Measurements from ENCODE around the gene SCCPDH. TPM values are rescaled to one million over a fixed set of nuclear protein-coding genes. Genes with fewer than 3 reads are reported as not detected.

Gene SCCPDH
- polyA plus RNA-seq, 1 of the 3 experiments (the other 2 are of a cell fraction): 32.2 TPM

- TF ChIP-seq USF1 (IDR thresholded peaks at IDR 0.05; ENCODE audit: borderline replicate concordance, low read depth) (no peak), ELF1 (IDR thresholded peaks at IDR 0.05) (no peak), CHD2 (IDR thresholded peaks at IDR 0.05; ENCODE audit: low read length, partially characterized antibody) (no peak), FOSL2 (IDR thresholded peaks at IDR 0.05; ENCODE audit: borderline replicate concordance, low read depth) (no peak), RAD21 (IDR thresholded peaks at IDR 0.05; ENCODE audit: low read length) (no peak)
Measured at GRCh38 chr1:246785494-246786111, 61.4 kb downstream of the SCCPDH start (continued).

GRCh38 chr1:246786606-246787238 is 62.5 kb downstream of the SCCPDH start:
- H3K4me2 ChIP-seq: no peak overlapping the region
- H4K20me1 ChIP-seq (ENCODE audit: insufficient read depth): no peaks in the 10 kb centered on the region
- WGBS (ENCODE audit: low lambda C conversion rate): 73% methylated on average over 19 of the region's 19 CpGs
- no peaks in the 10 kb centered on the region for H3F3A ChIP-seq (replicated peaks; ENCODE audit: insufficient read depth)
- H3K79me2 ChIP-seq (ENCODE audit: insufficient read depth): no peaks in the 10 kb centered on the region
- ChIA-PET POLR2A (no interaction called here), CTCF (interaction anchor here (0.7 kb wide), 1 partner anchor 11 kb away, joined by 3 read pairs; no protein-coding TSS in a partner anchor)
- no peaks in the 10 kb centered on the region for H3K9me3 ChIP-seq
- H3K9me2 ChIP-seq: no peaks in the 10 kb centered on the region
- H3K4me3 ChIP-seq (ENCODE audit: low read depth in 2 of 2, low read length in 1 of 2): no peak overlapping the region
- TF ChIP-seq MEF2A (IDR thresholded peaks at IDR 0.05; ENCODE audit: borderline replicate concordance, low read depth): no peak
- no peak for TF ChIP-seq GABPA (IDR thresholded peaks at IDR 0.05; ENCODE audit: low read depth)
- no peak for TF ChIP-seq NRF1 (IDR thresholded peaks at IDR 0.05; ENCODE audit: low read depth, low read length)
- no peak for TF ChIP-seq SIN3A (IDR thresholded peaks at IDR 0.05; ENCODE audit: borderline replicate concordance, low read depth, low read length)
- TF ChIP-seq IRF3 (IDR thresholded peaks at IDR 0.05; ENCODE audit: low read depth, low read length): no peak
- no peak for TF ChIP-seq FOXJ3 (CRISPR knock-in tag; IDR thresholded peaks at IDR 0.05)
- TF ChIP-seq RXRA (IDR thresholded peaks at IDR 0.05; ENCODE audit: borderline replicate concordance, low read depth): no peak
- no peak for TF ChIP-seq TCF12 (IDR thresholded peaks at IDR 0.05)
- no peak for TF ChIP-seq EP300 (IDR thresholded peaks at IDR 0.05; ENCODE audit: borderline replicate concordance in 1 of 2, low read depth in 1 of 2, low read length in 1 of 2)
- TF ChIP-seq ELF1 (IDR thresholded peaks at IDR 0.05): no peak
- no peak for TF ChIP-seq SMC3 (IDR thresholded peaks at IDR 0.05; ENCODE audit: low read depth, low read length)
- no peak overlapping the region for H3K27ac ChIP-seq (ENCODE audit: low read depth in 2 of 2, low read length in 1 of 2)
- DNase-seq: no peak
- no peak overlapping the region for H2AFZ ChIP-seq (ENCODE audit: low read depth)
- no peaks in the 10 kb centered on the region for H3K27me3 ChIP-seq (ENCODE audit: insufficient read depth)
- no peaks in the 10 kb centered on the region; a peak in 1 of 4 replicates for H3K4me1 ChIP-seq (ENCODE audit: control insufficient read depth in 1 of 2, insufficient read depth in 2 of 2, low read depth in 1 of 2, low read length in 1 of 2)
- H3K36me3 ChIP-seq (replicated peaks in 1 of 2; ENCODE audit: control insufficient read depth in 1 of 2, insufficient read depth in 2 of 2, low read length in 1 of 2): no peaks in the 10 kb centered on the region
- H3K9ac ChIP-seq: no peak overlapping the region
